K562 (cell line): ENCODE data around the gene WDR93. TPM values are rescaled to one million over a fixed set of nuclear protein-coding genes. Genes with fewer than 3 reads are reported as not detected.

Experiments
- BRD9 ChIP-seq: fragments of 450-650 bp; IDR thresholded peaks from 2 replicates; pipeline ENCODE4 v1.6.1; 2018; ENCODE audit warnings: low read depth; ENCODE audit not compliant: partially characterized antibody
- CTCF ChIP-seq, 3 experiments: IDR thresholded peaks in 2 of 3; conservative IDR thresholded peaks in 1 of 3; 2 replicates each; pipeline ENCODE4 v1.5.1; 2011 to 2012; ENCODE audit warnings: low read length in 3 of 3, mild to moderate bottlenecking in 3 of 3, control low read depth in 2 of 3, improper control_type of control experiment in 1 of 3, inconsistent platforms in 1 of 3, low read depth in 1 of 3, mixed read lengths in 1 of 3, moderate library complexity in 1 of 3; ENCODE audit not compliant: insufficient read depth in 2 of 3
- DNMT1 ChIP-seq: fragments of 450-650 bp; IDR thresholded peaks from 2 replicates; pipeline ENCODE4 v1.6.1; 2016; ENCODE audit warnings: antibody characterized with exemption, mild to moderate bottlenecking
- EGR1 ChIP-seq: fragments of 450-650 bp; conservative IDR thresholded peaks from 2 replicates; pipeline ENCODE4 v1.6.1; 2017; ENCODE audit warnings: mild to moderate bottlenecking
- FOS ChIP-seq: IDR thresholded peaks from 3 replicates; pipeline ENCODE4 v1.6.1; 2011; ENCODE audit not compliant: insufficient read length; ENCODE audit errors: extremely low read depth
- GABPA ChIP-seq: fragments of 200-800 bp; sonication (Bioruptor generic); conservative IDR thresholded peaks from 2 replicates; pipeline ENCODE4 v1.6.1; 2016; ENCODE audit warnings: low read depth, missing genetic modification characterization, missing compliant biosample characterization
- GABPB1 ChIP-seq: sonication (generic); formaldehyde crosslinking; IDR thresholded peaks from 2 replicates; pipeline ENCODE4 v1.8.0; 2022; ENCODE audit warnings: mild to moderate bottlenecking, missing genetic modification reagents
- GABPB2 ChIP-seq: fragments of 250-450 bp; sonication (Bioruptor Pico); conservative IDR thresholded peaks from 2 replicates; pipeline ENCODE4 v1.5.1; 2021; ENCODE audit warnings: mild to moderate bottlenecking
- MAFG ChIP-seq: fragments of 450-650 bp; conservative IDR thresholded peaks from 2 replicates; pipeline ENCODE4 v1.6.1; 2016; ENCODE audit warnings: missing genetic modification characterization, missing compliant biosample characterization
- MYNN ChIP-seq, 2 experiments: sonication (generic); formaldehyde crosslinking in 1 of 2; IDR thresholded peaks; 2 replicates each; pipeline versions ENCODE4 v1.5.0 to v1.6.1; 2016 to 2020; ENCODE audit warnings: antibody characterized with exemption in 1 of 2, missing genetic modification reagents in 1 of 2
- NCOA1 ChIP-seq: fragments of 450-650 bp; IDR thresholded peaks from 2 replicates; pipeline ENCODE4 v1.6.1; 2016; ENCODE audit warnings: low read depth
- NFIC ChIP-seq: fragments of 450-650 bp; IDR thresholded peaks from 2 replicates; pipeline ENCODE4 v1.6.1; 2017; ENCODE audit warnings: mild to moderate bottlenecking, inconsistent platforms
- PHTF2 ChIP-seq: fragments of 250-450 bp; sonication (Bioruptor Pico); IDR thresholded peaks from 2 replicates; pipeline ENCODE4 v1.5.0; 2021; ENCODE audit warnings: mild to moderate bottlenecking
- SMARCE1 ChIP-seq: fragments of 450-650 bp; IDR thresholded peaks from 2 replicates; pipeline ENCODE4 v1.7.1; 2016; ENCODE audit warnings: mild to moderate bottlenecking
- SNRNP70 ChIP-seq: fragments of 200-400 bp; formaldehyde crosslinking; optimal IDR thresholded peaks from 2 replicates; pipeline ENCODE3; 2017; ENCODE audit warnings: low read depth, low read length
- SREBF1 ChIP-seq: fragments of 150-350 bp; IDR thresholded peaks from 2 replicates; pipeline ENCODE4 v1.6.1; 2014; ENCODE audit warnings: antibody characterized with exemption, low read depth, low read length, borderline replicate concordance
- ZC3H4 ChIP-seq: sonication (generic); formaldehyde crosslinking; IDR thresholded peaks from 2 replicates; pipeline ENCODE4 v1.9.0; 2021; ENCODE audit warnings: missing genetic modification reagents, borderline replicate concordance
- ZNF165 ChIP-seq: fragments of 250-450 bp; sonication (Bioruptor Pico); IDR thresholded peaks from 2 replicates; pipeline ENCODE4 v1.4.0; 2020; ENCODE audit warnings: borderline replicate concordance
- ZNF280A ChIP-seq: fragments of 450-650 bp; IDR thresholded peaks from 2 replicates; pipeline ENCODE4 v1.6.1; 2018; ENCODE audit warnings: mild to moderate bottlenecking, low read depth; ENCODE audit not compliant: partially characterized antibody
- ZNF3 ChIP-seq: fragments of 250-450 bp; sonication (Bioruptor Pico); IDR thresholded peaks from 2 replicates; pipeline ENCODE4 v1.5.0; 2021; ENCODE audit warnings: mild to moderate bottlenecking, moderate library complexity
- ZNF76 ChIP-seq: fragments of 250-450 bp; sonication (Bioruptor Pico); IDR thresholded peaks from 2 replicates; pipeline ENCODE4 v1.4.0; 2020; ENCODE audit warnings: mild to moderate bottlenecking, moderate library complexity, borderline replicate concordance
- ZSCAN29 ChIP-seq: fragments of 450-650 bp; IDR thresholded peaks from 2 replicates; pipeline ENCODE4 v1.6.1; 2017
- polyA plus RNA-seq, 8 experiments: library from polyadenylated mRNA; depleted of rRNA in 4 of 8; stranded (reverse) in 5 of 8; unstranded in 3 of 8; fragments of >200 nt; fragmentation: Nextera tagmentation in 2 of 8; fragmentation: Illumina TruSeq in 1 of 8; extraction: Ambion mirVana in 2 of 8; extraction: Trizol in 1 of 8; gene quantifications; 2 replicates each; pipeline versions ENCODE4 v1.2.1 to v1.2.3, GENCODE V29; 2011 to 2014; ENCODE audit warnings: inconsistent platforms in 1 of 8, missing spikeins in 1 of 8
- total RNA-seq, 7 experiments: library from RNA; depleted of rRNA in 6 of 7; stranded (reverse); fragments of >200 nt in 6 of 7; fragmentation: Illumina TruSeq in 2 of 7; extraction: Trizol in 2 of 7; gene quantifications; 2 replicates each; pipeline versions ENCODE4 v1.2.1 to v1.2.3, GENCODE V29; 2011 to 2021; ENCODE audit warnings: low replicate concordance in 1 of 7
- TF ChIP-seq, protein P1 (sequence below): sonication (generic); formaldehyde crosslinking; IDR thresholded peaks from 2 replicates; pipeline ENCODE4 v1.8.1; 2023; ENCODE audit warnings: mild to moderate bottlenecking, missing genetic modification reagents
- TF ChIP-seq, protein P2 (sequence below): fragments of 450-650 bp; IDR thresholded peaks from 2 replicates; pipeline ENCODE4 v1.6.1; 2016; ENCODE audit warnings: low read depth, mild to moderate bottlenecking, moderate library complexity

The WDR93 gene
- total and polyA plus RNA-seq, 9 of the 15 experiments (the other 6 are each of a cell fraction or from before 2014, with no cell fraction given) = not detected

DNA sequence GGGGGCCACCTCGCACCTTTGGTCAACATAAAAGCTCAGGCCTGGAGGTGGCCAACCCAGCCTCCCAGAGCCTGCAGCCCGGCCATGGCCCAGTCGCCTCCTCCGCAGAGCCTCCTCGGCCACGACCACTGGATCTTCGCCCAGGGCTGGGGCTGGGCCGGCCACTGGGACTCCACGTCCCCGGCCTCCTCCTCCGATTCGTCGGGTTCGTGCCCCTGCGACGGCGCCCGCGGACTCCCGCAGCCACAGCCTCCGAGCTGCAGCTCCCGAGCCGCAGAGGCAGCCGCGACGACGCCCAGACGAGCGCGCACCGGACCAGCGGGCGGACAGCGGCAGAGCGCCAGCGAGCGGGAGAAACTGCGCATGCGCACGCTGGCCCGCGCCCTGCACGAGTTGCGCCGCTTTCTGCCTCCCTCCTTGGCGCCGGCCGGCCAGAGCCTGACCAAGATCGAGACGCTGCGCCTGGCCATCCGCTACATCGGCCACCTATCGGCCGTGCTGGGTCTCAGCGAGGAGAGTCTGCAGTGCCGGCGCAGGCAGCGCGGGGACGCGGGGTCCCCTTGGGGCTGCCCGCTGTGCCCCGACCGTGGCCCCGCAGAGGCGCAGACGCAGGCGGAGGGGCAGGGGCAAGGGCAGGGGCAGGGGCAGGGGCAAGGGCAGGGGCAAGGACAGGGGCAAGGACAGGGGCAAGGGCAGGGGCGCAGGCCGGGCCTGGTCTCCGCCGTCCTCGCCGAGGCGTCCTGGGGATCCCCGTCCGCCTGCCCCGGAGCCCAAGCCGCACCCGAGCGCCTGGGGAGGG, 85.9 kb downstream of the WDR93 start, which contains the start of gene MESP2 (continued):
- TF ChIP-seq CTCF (IDR thresholded peaks at IDR 0.05 in 2 of 3, conservative IDR thresholded peaks at IDR 0.05 in 1 of 3; ENCODE audit: insufficient read depth in 2 of 3, low read depth in 1 of 3, low read length in 3 of 3) = peak; percentile 39 to 65 (median 45); a peak in 5 of 6 replicates
- TF ChIP-seq PHTF2 = no peak
- TF ChIP-seq ZSCAN29 = no peak
- TF ChIP-seq SNRNP70 = no peak
- no peak for TF ChIP-seq ZNF3
- TF ChIP-seq NCOA1 = no peak
- no peak for TF ChIP-seq MAFG (tag)
- TF ChIP-seq GABPB2 (CRISPR knock-in tag) = no peak
- peak; percentile 78 for TF ChIP-seq NFIC
- TF ChIP-seq, protein P1, sequence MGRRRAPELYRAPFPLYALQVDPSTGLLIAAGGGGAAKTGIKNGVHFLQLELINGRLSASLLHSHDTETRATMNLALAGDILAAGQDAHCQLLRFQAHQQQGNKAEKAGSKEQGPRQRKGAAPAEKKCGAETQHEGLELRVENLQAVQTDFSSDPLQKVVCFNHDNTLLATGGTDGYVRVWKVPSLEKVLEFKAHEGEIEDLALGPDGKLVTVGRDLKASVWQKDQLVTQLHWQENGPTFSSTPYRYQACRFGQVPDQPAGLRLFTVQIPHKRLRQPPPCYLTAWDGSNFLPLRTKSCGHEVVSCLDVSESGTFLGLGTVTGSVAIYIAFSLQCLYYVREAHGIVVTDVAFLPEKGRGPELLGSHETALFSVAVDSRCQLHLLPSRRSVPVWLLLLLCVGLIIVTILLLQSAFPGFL (CRISPR knock-in tag) = no peak
- no peak for TF ChIP-seq ZC3H4
- TF ChIP-seq SMARCE1 = no peak
- TF ChIP-seq SREBF1 = no peak
- TF ChIP-seq GABPB1 = peak; percentile 59
- no peak for TF ChIP-seq MYNN (IDR thresholded peaks at IDR 0.05)
- TF ChIP-seq MYNN (CRISPR knock-in tag; IDR thresholded peaks at IDR 0.05) = no peak
- no peak for TF ChIP-seq EGR1
- TF ChIP-seq, protein P2, sequence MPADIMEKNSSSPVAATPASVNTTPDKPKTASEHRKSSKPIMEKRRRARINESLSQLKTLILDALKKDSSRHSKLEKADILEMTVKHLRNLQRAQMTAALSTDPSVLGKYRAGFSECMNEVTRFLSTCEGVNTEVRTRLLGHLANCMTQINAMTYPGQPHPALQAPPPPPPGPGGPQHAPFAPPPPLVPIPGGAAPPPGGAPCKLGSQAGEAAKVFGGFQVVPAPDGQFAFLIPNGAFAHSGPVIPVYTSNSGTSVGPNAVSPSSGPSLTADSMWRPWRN = no peak
- no peak for TF ChIP-seq BRD9
- no peak for TF ChIP-seq FOS
- TF ChIP-seq GABPA (tag) = no peak
- TF ChIP-seq ZNF76 (CRISPR knock-in tag) = no peak
- TF ChIP-seq ZNF280A = no peak
- no peak for TF ChIP-seq DNMT1
- no peak for TF ChIP-seq ZNF165 (CRISPR knock-in tag)
